ENCODE results near the gene AVPI1.
"Not testable (repeated sequence)": the region's sequence is repeated elsewhere in the genome, so short reads cannot be mapped to it uniquely, and the experiment has no call there.

Gene AVPI1

GRCh38 chr10:97666992-97667391 lies 20.0 kb downstream of the AVPI1 start:
- TF ChIP-seq BHLHE40 (IDR thresholded peaks at IDR 0.05; ENCODE audit: borderline replicate concordance) (no peak), FOXK2 (IDR thresholded peaks at IDR 0.05) (no peak), ARNT (IDR thresholded peaks at IDR 0.05) (no peak), CTBP1 (IDR thresholded peaks at IDR 0.05; ENCODE audit: borderline replicate concordance) (no peak), SP1 (IDR thresholded peaks at IDR 0.05) (no peak), NFRKB (IDR thresholded peaks at IDR 0.05) (no peak), FOXM1 (IDR thresholded peaks at IDR 0.05; ENCODE audit: borderline replicate concordance) (no peak), L3MBTL2 (conservative IDR thresholded peaks at IDR 0.05) (no peak), FOXA1 (IDR thresholded peaks at IDR 0.05) (no peak)
- CTCF ChIA-PET: no interaction called here
- DNase-seq (ENCODE audit: extremely low spot score): no peak
- POLR2A ChIA-PET: interaction anchor here (1.1 kb wide), 1 partner anchor 19 kb away, joined by 3 read pairs; no protein-coding TSS in a partner anchor

DNA sequence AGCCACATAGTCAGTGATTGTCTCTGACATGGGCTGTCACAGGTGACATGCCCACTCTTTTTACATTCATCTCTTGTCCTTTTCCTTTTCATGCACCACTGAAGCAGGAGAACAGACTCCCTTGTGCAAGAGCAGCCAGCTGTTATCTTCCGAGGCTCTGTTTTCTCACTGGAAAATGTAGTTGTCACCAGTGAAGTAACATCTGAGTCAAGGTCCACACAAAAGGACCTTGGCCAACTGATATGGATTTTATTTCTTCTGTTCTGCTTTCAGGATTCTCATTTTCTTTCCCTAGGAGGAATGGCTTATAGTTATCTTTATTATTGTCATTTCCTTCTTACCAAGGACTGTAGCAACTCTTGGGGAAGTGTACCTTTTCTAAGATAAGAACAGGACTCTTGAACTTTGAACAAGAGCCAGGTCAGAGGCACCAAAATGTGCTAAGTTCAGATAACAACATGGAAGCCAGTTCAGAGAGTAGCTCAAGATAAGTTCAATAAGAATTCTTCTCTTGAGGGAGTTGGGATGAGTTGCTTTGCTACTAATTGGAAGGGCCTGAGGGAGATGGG lies 22.7 kb downstream of the AVPI1 start:
- TF ChIP-seq ARNT (IDR thresholded peaks at IDR 0.05) (no peak), TARDBP (IDR thresholded peaks at IDR 0.05) (no peak)
- POLR2A ChIA-PET: no interaction called here
- CTCF ChIA-PET: interaction anchor here (0.7 kb wide), 1 partner anchor 202 kb away, joined by 3 read pairs; no protein-coding TSS in a partner anchor
- DNase-seq (ENCODE audit: extremely low spot score): no peak

- ChIA-PET CTCF (no interaction called here), POLR2A (no interaction called here)
- TF ChIP-seq CTBP1 (IDR thresholded peaks at IDR 0.05; ENCODE audit: borderline replicate concordance) (no peak), FOXA1 (IDR thresholded peaks at IDR 0.05) (no peak), LEF1 (IDR thresholded peaks at IDR 0.05; ENCODE audit: borderline replicate concordance) (no peak), BHLHE40 (IDR thresholded peaks at IDR 0.05; ENCODE audit: borderline replicate concordance) (no peak)
- no peak for DNase-seq (ENCODE audit: extremely low spot score)
These were observed 27.5 kb downstream of the AVPI1 start for GRCh38 chr10:97659589-97659988.

DNA sequence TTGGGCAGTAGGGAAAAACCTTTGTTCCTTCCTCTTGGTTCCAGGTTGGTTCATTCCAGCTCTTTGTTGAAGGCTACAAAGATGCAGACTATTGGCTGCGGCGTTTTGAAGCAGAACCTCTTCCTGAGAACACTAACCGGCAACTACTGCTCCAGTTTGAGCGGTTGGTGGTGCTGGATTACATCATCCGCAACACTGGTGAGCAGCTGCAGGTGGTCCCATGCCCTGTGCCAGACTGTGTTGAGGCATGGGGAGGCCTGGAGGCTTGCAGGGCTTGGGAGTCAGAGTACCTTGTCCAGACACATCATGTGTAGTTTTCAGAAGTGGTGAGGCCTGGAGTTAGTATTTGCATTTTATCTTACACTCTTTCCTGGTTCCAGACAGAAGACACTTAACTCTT lies 30.3 kb downstream of the AVPI1 start:
- CTCF ChIA-PET: no interaction called here
- POLR2A ChIA-PET: no interaction called here
- DNase-seq (ENCODE audit: extremely low spot score): no peak
- TF ChIP-seq TARDBP (IDR thresholded peaks at IDR 0.05) (no peak), ZNF384 (IDR thresholded peaks at IDR 0.05) (no peak), ELF4 (IDR thresholded peaks at IDR 0.05) (no peak), SUZ12 (IDR thresholded peaks at IDR 0.05) (no peak), FOXK2 (IDR thresholded peaks at IDR 0.05) (no peak), NFRKB (IDR thresholded peaks at IDR 0.05) (no peak), BHLHE40 (IDR thresholded peaks at IDR 0.05; ENCODE audit: borderline replicate concordance) (no peak), FOXM1 (IDR thresholded peaks at IDR 0.05; ENCODE audit: borderline replicate concordance) (no peak), FOXA1 (IDR thresholded peaks at IDR 0.05) (no peak), PKNOX1 (IDR thresholded peaks at IDR 0.05) (no peak), HDGF (IDR thresholded peaks at IDR 0.05; ENCODE audit: borderline replicate concordance) (no peak), ARNT (IDR thresholded peaks at IDR 0.05) (no peak), CTBP1 (IDR thresholded peaks at IDR 0.05; ENCODE audit: borderline replicate concordance) (no peak), L3MBTL2 (conservative IDR thresholded peaks at IDR 0.05) (no peak), LEF1 (IDR thresholded peaks at IDR 0.05; ENCODE audit: borderline replicate concordance) (no peak)

GRCh38 chr10:97651773-97652172 lies 35.3 kb downstream of the AVPI1 start:
- DNase-seq (ENCODE audit: extremely low spot score): no peak
- TF ChIP-seq ARNT (IDR thresholded peaks at IDR 0.05) (no peak), SP1 (IDR thresholded peaks at IDR 0.05) (no peak), CTBP1 (IDR thresholded peaks at IDR 0.05; ENCODE audit: borderline replicate concordance) (no peak)
- ChIA-PET CTCF (no interaction called here), POLR2A (no interaction called here)

DNA sequence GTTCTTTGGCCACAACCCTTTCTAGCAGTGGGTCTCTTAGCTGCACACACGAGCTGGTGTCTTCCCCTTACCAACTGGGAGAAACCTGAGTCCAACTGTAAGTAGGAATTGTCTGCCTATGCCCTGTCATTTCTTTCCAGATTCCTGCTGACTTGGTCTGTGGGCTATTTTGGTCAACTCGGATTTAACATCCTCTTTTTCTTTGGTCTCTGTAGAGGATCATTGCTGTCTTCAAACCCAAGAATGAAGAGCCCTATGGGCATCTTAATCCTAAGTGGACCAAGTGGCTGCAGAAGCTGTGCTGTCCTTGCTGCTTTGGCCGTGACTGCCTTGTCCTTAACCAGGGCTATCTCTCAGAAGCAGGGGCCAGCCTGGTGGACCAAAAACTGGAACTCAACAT lies 36.3 kb downstream of the AVPI1 start:
- TF ChIP-seq ZNF384 (IDR thresholded peaks at IDR 0.05) (no peak), NFRKB (IDR thresholded peaks at IDR 0.05) (no peak), L3MBTL2 (conservative IDR thresholded peaks at IDR 0.05) (no peak), FOXK2 (IDR thresholded peaks at IDR 0.05) (no peak), FOXA1 (IDR thresholded peaks at IDR 0.05) (no peak), CTBP1 (IDR thresholded peaks at IDR 0.05; ENCODE audit: borderline replicate concordance) (no peak), TARDBP (IDR thresholded peaks at IDR 0.05) (no peak), SUZ12 (IDR thresholded peaks at IDR 0.05) (no peak), PKNOX1 (IDR thresholded peaks at IDR 0.05) (no peak), HDGF (IDR thresholded peaks at IDR 0.05; ENCODE audit: borderline replicate concordance) (no peak), FOXM1 (IDR thresholded peaks at IDR 0.05; ENCODE audit: borderline replicate concordance) (no peak)
- ChIA-PET POLR2A (no interaction called here), CTCF (no interaction called here)
- DNase-seq (ENCODE audit: extremely low spot score): no peak

GRCh38 chr10:97649405-97649750 lies 37.7 kb downstream of the AVPI1 start:
- ChIA-PET POLR2A (interaction anchor here (1.4 kb wide), 1 partner anchor 9 kb away, joined by 7 read pairs; the partner anchor contains the start of gene PI4K2A), CTCF (interaction anchor here (0.6 kb wide), 1 partner anchor 39 kb away, joined by 3 read pairs; no protein-coding TSS in a partner anchor)
- not testable (repeated sequence) for DNase-seq (ENCODE audit: extremely low spot score)

Measured in HEK293T (cell line).